NCI-H2227 (cell line): Measurements from ENCODE around the gene OR2T34.
"Not testable (repeated sequence)": the region's sequence is repeated elsewhere in the genome, so short reads cannot be mapped to it uniquely, and the experiment has no call there.

Source experiments
- DNase-seq: peaks from one replicate; lab custom pipeline; 2025; ENCODE audit not compliant: unreplicated experiment; lab: John Stamatoyannopoulos, UW

OR2T34 gene

DNA sequence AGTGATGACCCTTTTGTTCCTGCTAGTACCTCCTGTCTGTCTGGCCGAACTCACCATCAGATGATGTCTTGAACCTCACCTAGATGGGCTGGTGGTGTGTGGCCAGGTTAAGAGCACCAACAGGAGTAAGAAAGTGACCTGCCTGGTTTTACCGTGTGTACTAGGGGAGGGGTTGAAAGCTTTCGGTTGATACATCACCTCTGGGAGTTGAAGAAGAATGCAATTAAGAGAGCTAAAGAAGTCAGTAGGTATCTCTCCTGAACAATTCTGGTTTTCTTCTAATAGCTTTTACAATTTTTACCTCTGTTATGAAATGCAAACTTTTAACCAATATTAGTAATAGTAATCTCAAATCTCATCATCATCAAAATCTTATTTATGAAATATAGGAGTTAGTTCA, 11.9 kb downstream of the OR2T34 start, which contains the start of gene OR2T29:
OR2T29 (minus strand) TSS at position 101 of the 400 bp plus-strand sequence. CDS start 3,281 bp downstream, outside the sequence.
- not testable (repeated sequence) for DNase-seq

DNA sequence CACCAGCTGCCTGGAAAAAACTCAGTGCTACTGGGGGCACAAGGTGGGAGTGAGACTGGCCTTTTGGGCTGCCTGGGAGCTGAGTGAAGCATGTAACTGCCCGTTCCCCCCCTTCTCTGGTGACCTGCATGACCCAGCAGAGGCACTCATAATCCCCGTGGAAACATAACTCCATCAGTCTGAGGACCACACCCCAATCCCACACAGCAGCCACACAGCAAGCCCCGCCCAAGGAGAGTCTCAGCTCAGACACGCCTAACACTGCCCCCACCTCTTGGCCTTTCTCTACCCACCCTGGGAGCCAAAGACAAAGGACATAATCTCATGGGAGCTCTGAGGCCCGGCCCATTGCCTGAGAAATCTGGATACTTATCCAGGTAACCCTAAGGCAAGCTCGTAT, 23.5 kb downstream of the OR2T34 start:
- DNase-seq = not testable (repeated sequence)

DNA sequence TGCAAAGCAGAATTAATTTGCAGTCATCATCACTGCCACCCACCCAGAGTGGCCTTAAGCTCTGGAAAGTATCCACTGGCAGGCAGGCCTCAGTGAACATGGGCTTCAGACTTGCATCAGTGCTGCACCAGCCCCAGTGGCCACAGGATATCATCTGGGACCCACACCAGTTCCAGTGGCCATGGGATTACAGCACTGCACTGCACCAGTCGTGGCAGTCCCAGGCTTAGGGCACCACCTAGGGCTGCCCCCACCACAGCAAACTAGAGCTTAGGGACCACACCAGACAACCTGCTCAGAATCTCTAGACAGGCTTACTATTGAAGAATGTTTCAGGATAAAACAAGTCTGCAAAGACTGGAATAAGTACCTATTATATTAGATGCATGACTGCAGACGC, 27.2 kb downstream of the OR2T34 start:
- not testable (repeated sequence) for DNase-seq

DNA sequence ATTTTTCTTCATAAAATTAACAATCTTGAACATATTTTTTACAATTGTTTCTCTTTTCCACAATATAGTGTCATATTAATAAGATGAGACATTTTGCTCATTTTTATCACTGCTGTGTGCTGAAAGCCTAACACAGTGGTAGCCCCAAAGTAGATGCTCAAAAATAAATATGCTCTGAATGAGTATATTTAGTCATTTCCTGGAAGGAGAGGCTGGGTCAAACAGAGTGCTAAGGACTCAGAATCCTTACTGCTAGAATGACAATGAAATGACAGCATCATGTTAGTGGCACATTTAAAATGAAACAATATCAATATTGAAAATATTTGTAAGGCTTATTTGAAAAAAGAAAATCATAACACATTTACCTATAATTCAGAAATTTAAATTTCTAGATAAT, 37.1 kb downstream of the OR2T34 start:
- DNase-seq = not testable (repeated sequence)
